Fibroblast of upper back skin (primary cell): Measurements from ENCODE around the gene CELA1.
"Not testable (repeated sequence)": the region's sequence is repeated elsewhere in the genome, so short reads cannot be mapped to it uniquely, and the experiment has no call there.

ENCODE experiments used
- DNase-seq: peaks from one replicate; pipeline ENCODE4 v3.0.0-alpha.2; 2013

The CELA1 gene

GRCh38 chr12:51341251-51342007, 5.0 kb downstream of the CELA1 start:
- DNase-seq: peak; percentile 69

- DNase-seq: no peak
Observed at GRCh38 chr12:51339750-51340149, 6.7 kb downstream of the CELA1 start.

GRCh38 chr12:51337336-51337735, 9.1 kb downstream of the CELA1 start:
- DNase-seq: not testable (repeated sequence)

- DNase-seq: no peak
Observed at GRCh38 chr12:51335931-51336330, 10.5 kb downstream of the CELA1 start.

GRCh38 chr12:51334764-51335163, 11.7 kb downstream of the CELA1 start:
- DNase-seq: peak; percentile 38

- DNase-seq: no peak
Observed at GRCh38 chr12:51333536-51333935, 12.9 kb downstream of the CELA1 start.

- no peak for DNase-seq
Observed at GRCh38 chr12:51330186-51330585, 16.3 kb downstream of the CELA1 start.

GRCh38 chr12:51329742-51330141, 16.7 kb downstream of the CELA1 start:
- no peak for DNase-seq

- no peak for DNase-seq
Observed at GRCh38 chr12:51328587-51328986, 17.9 kb downstream of the CELA1 start.

- DNase-seq: peak; percentile 66
Observed at GRCh38 chr12:51326698-51327439, 19.6 kb downstream of the CELA1 start.

- DNase-seq: no peak
Observed at GRCh38 chr12:51324953-51325352, 21.5 kb downstream of the CELA1 start.

- no peak for DNase-seq
Observed at GRCh38 chr12:51323966-51324895, 22.2 kb downstream of the CELA1 start, which contains the start of gene BIN2. BIN2 (minus strand) TSS chr12:51324174; CDS start chr12:51324102, 72 bp downstream.

- DNase-seq: no peak
Observed at GRCh38 chr12:51323317-51323960, 23.0 kb downstream of the CELA1 start.

GRCh38 chr12:51322452-51322851, 24.0 kb downstream of the CELA1 start:
- DNase-seq: no peak

- no peak for DNase-seq
Observed at GRCh38 chr12:51321882-51322281, 24.6 kb downstream of the CELA1 start.

GRCh38 chr12:51320695-51321320, 25.7 kb downstream of the CELA1 start:
- DNase-seq: peak; percentile 58

- DNase-seq: no peak
Observed at GRCh38 chr12:51320311-51320694, 26.2 kb downstream of the CELA1 start.

- no peak for DNase-seq
Observed at GRCh38 chr12:51318846-51319599, 27.5 kb downstream of the CELA1 start.

GRCh38 chr12:51318057-51318806, 28.2 kb downstream of the CELA1 start:
- DNase-seq: not testable (repeated sequence)

GRCh38 chr12:51311389-51311788, 35.1 kb downstream of the CELA1 start:
- no peak for DNase-seq
